GM08714 (cell line): ENCODE results near the gene CALHM1.
"Not testable (repeated sequence)": the region's sequence is repeated elsewhere in the genome, so short reads cannot be mapped to it uniquely, and the experiment has no call there.

Experiments
- H3K4me3 ChIP-seq: fragments of 200-500 bp; sonication (Bioruptor generic); 2 replicates; pipeline ENCODE4 v1.5.1; 2014; ENCODE audit warnings: mild to moderate bottlenecking, low read length, inconsistent platforms
- ZNF274 ChIP-seq: IDR thresholded peaks from 2 replicates; pipeline ENCODE4 v1.6.1; 2012; ENCODE audit warnings: mild to moderate bottlenecking, low read depth, low read length

The CALHM1 gene, protein sequence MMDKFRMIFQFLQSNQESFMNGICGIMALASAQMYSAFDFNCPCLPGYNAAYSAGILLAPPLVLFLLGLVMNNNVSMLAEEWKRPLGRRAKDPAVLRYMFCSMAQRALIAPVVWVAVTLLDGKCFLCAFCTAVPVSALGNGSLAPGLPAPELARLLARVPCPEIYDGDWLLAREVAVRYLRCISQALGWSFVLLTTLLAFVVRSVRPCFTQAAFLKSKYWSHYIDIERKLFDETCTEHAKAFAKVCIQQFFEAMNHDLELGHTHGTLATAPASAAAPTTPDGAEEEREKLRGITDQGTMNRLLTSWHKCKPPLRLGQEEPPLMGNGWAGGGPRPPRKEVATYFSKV

GRCh38 chr10:103458720-103459119 is at the start of gene CALHM1:
CALHM1 (minus strand) TSS chr10:103458900; CDS start chr10:103458751, 149 bp downstream.
- H3K4me3 ChIP-seq = no peak within 1 kb of the TSS
- TF ChIP-seq ZNF274 = no peak

DNA sequence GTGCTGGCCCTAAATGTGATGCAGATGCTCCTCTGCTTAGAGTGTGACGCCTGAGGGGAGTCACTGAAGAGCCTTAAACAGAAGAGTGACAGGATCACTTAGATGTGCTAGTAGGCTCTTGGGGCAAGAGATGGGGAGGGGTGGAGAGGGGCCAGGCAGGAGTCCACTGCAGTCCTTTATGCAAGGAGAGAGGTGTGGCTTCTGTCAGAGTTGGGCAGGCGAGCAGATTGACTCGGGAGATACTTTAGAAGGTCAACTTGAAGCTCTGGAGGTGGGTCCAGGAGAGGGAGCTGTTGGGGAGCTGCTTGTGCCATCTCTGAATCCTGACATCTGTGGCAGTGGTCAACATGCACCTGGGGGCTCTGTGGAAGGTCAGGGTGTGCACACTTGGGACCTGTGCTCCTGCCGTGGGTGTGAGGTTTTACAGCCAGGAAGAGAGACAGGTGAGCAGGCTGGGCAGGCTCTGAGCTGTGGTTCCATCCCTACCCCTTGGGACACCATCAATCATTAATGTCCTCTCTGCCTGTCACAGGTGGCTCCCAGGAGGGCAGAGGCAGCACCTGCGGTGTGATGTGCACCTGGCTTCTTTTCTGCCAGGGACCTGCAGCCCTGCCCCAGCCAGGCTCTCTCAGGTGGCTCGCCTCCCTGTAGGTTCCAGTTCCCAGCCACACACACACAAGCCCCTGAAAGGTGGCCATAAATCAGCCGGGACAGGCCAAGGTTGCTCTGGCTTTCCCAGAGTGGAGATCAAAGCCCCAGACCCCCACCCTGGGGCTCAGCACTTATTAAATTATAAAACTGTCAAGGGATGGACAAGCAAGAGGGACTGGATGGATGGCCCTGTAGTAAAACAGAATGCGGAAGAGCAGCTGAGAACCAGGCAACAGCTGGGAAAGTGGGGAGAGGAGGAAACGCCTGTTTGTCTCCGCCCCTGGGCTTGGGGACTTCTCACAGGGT is 48.8 kb upstream of the CALHM1 start:
- no peak for TF ChIP-seq ZNF274

GRCh38 chr10:103506061-103506460 is 47.4 kb upstream of the CALHM1 start:
- no peak for TF ChIP-seq ZNF274
- no peak overlapping the region for H3K4me3 ChIP-seq

More for the DNA sequence above, 48.8 kb upstream of the CALHM1 start:
- H3K4me3 ChIP-seq = no peak overlapping the region

DNA sequence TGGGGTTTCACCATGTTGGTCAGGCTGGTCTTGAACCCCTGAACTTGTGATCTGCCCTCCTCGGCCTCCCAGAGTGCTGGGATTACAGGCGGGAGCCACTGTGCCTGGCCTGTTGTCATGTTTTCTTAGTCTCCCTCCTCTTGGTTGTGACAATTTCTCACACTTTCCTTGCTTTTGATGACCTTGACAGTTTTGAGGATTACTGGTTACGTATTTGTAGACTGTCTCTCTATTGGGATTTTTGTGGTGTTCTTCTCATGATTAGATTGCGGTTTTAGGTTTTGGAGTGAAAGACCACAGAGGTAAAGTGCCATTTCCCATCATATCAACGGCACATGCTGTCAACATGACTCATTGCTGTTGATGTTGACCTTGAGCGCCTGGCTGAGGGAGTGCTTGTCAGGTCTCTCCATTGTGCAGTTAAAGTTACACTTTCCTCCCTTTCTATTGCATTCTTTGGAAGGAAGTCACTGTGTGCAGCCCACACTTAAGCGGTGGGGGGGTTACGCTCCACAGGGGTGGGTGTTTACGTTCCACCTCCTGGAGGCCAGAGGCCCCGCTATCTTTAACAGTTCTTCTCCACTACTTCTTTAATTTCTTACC is 45.6 kb upstream of the CALHM1 start:
- no peak for TF ChIP-seq ZNF274
- H3K4me3 ChIP-seq = no peak overlapping the region

GRCh38 chr10:103503777-103504176 is 45.1 kb upstream of the CALHM1 start:
- H3K4me3 ChIP-seq = not testable (repeated sequence)

DNA sequence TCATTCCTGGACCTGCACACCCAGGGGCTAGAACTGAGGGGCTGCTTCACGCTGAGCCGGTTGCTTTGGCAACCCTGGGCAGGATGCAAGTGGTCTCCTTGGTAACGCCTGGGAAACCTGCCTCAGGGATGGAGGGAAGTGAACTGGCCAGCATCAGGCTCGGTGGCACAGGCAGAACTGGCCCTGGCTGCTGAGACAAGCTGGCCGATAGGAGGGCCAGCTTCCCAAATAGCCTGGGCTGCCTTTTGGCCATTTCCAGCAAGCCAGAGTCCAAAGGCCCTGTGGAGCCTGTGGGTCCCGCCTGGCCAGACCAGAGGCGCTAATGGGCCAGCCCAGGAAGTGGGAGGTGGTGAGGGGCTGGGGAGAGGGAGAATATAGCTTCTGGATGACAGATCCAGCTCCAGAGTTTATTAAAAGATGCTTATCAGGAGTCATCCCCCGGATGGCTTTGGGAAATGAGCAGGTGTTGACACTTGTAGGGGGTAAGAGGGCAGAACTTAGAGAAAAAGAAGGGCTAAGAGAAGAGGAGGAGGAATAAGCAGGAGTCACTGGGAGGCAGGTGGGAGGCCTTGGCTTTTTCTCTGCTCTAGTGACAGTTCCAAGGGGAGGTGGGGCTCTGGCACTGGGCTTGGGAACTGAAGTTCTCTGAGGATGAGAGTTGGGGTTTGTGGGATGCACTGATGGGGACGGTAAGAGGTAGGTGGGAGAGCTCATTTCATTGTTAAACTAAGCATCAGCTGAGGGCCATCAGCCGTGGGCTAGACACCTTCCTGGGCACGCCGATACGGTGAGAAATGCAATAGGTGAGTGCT is 44.4 kb upstream of the CALHM1 start:
- no peak overlapping the region for H3K4me3 ChIP-seq
- no peak for TF ChIP-seq ZNF274

DNA sequence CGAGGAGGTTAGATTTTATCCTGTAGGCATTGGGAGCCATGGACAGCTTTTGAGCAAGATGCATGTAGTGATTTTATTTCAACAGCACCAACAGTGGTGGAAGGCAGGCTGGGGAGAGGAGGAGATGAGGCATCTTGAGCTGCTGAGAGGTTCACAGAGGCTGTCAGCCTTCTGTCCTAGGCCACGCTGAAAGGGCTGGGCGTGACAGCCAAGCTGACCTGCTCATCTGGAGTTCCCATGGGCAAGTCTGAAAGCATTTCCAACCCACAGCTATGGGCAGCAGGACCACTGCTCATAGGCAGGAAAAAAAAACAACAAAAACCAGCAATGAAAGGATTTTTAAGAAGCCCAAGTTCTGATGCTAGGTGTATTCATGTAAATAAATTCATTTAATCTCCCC is 42.5 kb upstream of the CALHM1 start:
- TF ChIP-seq ZNF274 = no peak
- H3K4me3 ChIP-seq = no peak overlapping the region

DNA sequence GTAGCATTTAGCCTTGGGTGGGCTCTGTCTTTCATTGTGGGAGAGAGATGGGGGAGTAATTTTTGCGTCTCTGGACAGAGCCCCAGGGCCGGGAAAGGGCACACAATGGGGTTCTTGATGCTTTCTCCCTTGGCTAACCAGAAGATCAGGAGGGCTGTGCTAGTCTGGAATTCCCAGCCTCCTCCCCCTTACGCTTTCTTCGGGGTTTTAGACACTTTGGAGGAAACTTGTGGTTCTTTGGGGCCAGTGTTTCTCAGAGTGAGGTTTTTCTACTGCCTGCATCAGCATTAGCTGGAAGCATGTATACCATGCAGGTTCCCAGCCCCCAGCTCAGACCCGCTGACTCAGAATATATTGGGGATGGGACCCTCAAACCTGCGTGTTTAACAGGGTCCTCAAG is 41.8 kb upstream of the CALHM1 start:
- H3K4me3 ChIP-seq = no peak overlapping the region
- TF ChIP-seq ZNF274 = no peak

- TF ChIP-seq ZNF274 = no peak
- H3K4me3 ChIP-seq = no peak overlapping the region
These were observed 41.2 kb upstream of the CALHM1 start for GRCh38 chr10:103499881-103500280.

DNA sequence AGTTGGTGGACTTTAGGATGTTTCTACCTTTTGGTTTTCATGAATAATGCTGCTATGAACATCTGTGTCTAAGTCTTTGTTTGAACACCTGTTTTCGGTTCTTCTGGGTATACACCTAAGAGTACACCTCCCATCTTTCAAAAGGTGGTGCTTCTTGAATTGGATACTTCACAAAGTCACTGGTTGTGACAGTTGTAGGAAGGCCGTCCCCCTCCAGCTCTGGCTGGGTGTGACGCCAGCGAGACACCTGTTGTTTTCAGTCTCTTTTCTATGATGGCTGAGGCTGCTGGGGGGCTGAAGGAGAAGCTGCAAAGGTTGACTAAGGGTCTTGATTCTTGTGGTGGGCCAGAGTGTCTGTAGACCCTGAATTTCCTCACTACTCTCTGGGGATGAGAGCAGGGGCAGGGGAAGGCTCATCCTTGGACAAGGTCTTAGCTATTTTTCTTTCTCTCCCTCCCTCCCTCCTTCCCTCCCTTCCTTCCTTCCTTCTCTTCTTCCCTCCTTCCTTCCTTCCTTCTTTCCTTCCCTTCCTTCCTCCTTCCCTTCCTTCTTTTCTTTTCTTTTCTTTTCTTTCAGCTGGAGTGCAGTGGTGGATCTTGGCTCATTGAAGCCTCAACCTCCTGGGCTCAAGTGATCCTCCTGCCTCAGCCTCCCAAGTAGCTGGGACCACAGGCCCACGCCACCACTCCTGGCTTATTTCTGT is 40.4 kb upstream of the CALHM1 start:
- no peak for TF ChIP-seq ZNF274
- no peak overlapping the region for H3K4me3 ChIP-seq

DNA sequence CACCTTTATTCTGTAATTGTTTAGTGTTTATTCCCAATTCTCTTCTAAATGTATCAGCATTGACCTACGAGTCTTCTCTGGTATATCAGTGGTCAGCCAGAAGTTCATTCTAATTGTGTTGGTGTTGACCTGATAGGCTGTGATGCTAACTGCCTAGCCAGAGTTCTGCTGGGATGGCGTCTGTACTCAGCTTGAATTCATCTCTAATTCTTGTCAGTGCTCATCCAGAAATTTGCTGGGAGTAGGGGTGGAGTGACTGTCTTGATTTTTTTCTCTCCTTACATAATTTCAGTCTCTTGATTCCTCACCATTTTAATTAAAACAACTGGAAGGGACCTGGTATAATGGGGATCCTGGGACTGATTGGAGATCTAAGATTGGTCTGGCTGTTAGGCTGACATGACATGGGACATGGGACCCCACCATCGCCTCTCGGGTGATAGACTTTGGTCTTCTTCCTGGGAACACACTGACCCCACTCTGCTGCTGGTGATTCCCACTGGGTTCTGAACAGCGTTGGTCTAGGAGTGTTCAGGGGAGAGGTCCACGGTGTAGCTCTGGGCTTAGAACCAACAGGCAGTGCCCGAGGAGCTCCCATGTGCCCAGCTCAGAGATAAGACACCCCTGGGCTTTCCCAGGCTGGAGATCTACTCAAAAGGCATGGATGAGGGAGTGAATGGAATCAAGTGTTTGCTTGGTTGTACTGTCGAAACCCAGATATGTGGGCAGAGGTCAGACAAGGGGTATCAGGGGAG is 38.6 kb upstream of the CALHM1 start:
- TF ChIP-seq ZNF274 = no peak
- no peak overlapping the region for H3K4me3 ChIP-seq

DNA sequence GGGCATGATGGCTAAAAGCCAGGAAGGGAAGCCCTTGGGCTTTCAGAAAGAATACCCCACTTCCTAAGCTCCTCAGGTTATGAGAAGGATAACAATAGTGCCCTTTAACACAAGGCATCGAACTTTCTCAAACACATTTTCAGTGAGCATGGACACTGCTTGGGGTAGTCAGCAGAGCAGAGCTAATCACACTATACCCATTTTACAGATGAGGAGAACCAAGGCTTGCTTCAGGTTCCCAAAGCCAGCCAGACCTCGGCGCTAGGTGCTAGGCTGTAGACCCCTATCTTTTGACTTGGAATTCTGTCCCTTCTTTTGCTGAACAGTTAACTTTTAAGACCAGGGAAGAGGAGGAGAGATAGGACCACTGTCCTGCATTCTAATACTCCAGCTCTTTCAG is 36.6 kb upstream of the CALHM1 start:
- no peak overlapping the region for H3K4me3 ChIP-seq
- TF ChIP-seq ZNF274 = no peak
